Pancreas (tissue), 10 donors: ENCODE data around the gene TC2N. TPM values are rescaled to one million over a fixed set of nuclear protein-coding genes. Genes with fewer than 3 reads are reported as not detected.

Experiments
- ATAC-seq, 4 donors: fragments of 200-7000 bp; cut with Tn5 transposase; one replicate each; pipeline versions ENCODE4 v1.8.0 to v1.9.1; 2020; ENCODE audit warnings: mild to moderate bottlenecking in 4 of 4, moderate library complexity in 4 of 4
- DNase-seq, 6 donors: peaks; one replicate each; pipeline ENCODE4 v3.0.0-alpha.2; 2020
- FAIRE-seq: peaks from 2 replicates; lab custom pipeline; 2012; peaks lifted over from hg19 to GRCh38; lab: Jason Lieb, UNC
- H3K27ac ChIP-seq, 4 donors: fragments of 200-600 bp; sonication (generic); 1 replicate in 3 of 4; 2 replicates in 1 of 4; pipeline versions ENCODE4 v1.5.0 to v1.8.0; 2020
- H3K27me3 ChIP-seq, 4 donors: fragments of 200-600 bp; one replicate each; pipeline ENCODE4 v1.8.0; 2021
- H3K36me3 ChIP-seq, 3 donors: fragments of 200-600 bp; sonication (generic) in 1 of 3; one replicate each; pipeline versions ENCODE4 v1.5.0 to v1.8.0; 2020 to 2021
- H3K4me1 ChIP-seq, 3 donors: fragments of 200-600 bp; one replicate each; pipeline ENCODE4 v1.8.0; 2021
- H3K4me3 ChIP-seq, 4 donors: fragments of 200-600 bp; sonication (generic) in 2 of 4; one replicate each; pipeline versions ENCODE4 v1.5.0 to v1.8.0; 2020 to 2021
- H3K9me3 ChIP-seq, 4 donors: fragments of 200-600 bp; one replicate each; pipeline ENCODE4 v1.8.0; 2021
- CTCF ChIP-seq, 4 donors: fragments of 200-600 bp; sonication (generic) in 3 of 4; IDR thresholded peaks; one replicate each; pipeline versions ENCODE4 v1.5.0 to v1.8.0; 2021; ENCODE audit warnings: antibody characterized with exemption in 4 of 4
- WGBS, 2 donors: extraction: QIAGEN DNeasy Blood & Tissue Kit; methylation state at CpG; one replicate each; pipeline ENCODE4 v1.1.7; 2013; 5-methylcytosine and 5-hydroxymethylcytosine counted together
- intact Hi-C, 3 donors: fragments of 100-400 bp; cut with DNase I; formaldehyde crosslinking; loops; one replicate each; pipeline versions ENCODE4 v1.11.1 to v1.14.2; 2022
- polyA plus RNA-seq, 2 donors: library from polyadenylated mRNA; stranded (reverse); fragments of 200-250 nt; gene quantifications; one replicate each; pipeline ENCODE4 v1.2.3, GENCODE V29; 2013
- total RNA-seq, 6 donors: library from RNA; stranded (reverse); fragmentation: NEBNext Ultra II Directional in 4 of 6; extraction: Animal tissue kit (Norgen Biotek cat#: 25700) in 4 of 6; gene quantifications; one replicate each; pipeline versions ENCODE4 v1.2.1 to v1.2.4, GENCODE V29; 2021 to 2023
- donor health status: healthy with polysubstance abuse.
- donor health status: DM: no; HTN: no; CAD: no; lungs with moderate emphysema.
- donor health status: DM: no; HTN: no; CAD: no.
- donor health status: control.
- donor health status: control.
- donor health status: Bipolar disorder and iron deficiency.
- donor health status: DM: yes; HTN: yes; CAD: no.
- donor health status: DM: no; HTN: no; CAD: no.
- donor health status: DM: no; HTN: no; CAD: no.
- donor health status: DM: yes; HTN: yes; CAD: no.

The TC2N gene
- total and polyA plus RNA-seq, 8 donors: 23.9 to 215 (median 112) TPM

- Histone ChIP-seq H3K27me3 (no peaks in the 10 kb centered on the region), H3K4me3 (no peak overlapping the region), H3K36me3 (no peaks in the 10 kb centered on the region), H3K4me1 (peaks cover 0 to 13% (median 4%) of the 10 kb centered on the region in 3 donors), H3K27ac (no peak overlapping the region), H3K9me3 (no peaks in the 10 kb centered on the region)
- ATAC-seq (no peak), FAIRE-seq (no peak), DNase-seq (no peak)
- WGBS, 2 donors: 94 to 96% methylated on average over 2 of the region's 2 CpGs
- intact Hi-C loops: no loop called here
- TF ChIP-seq CTCF (IDR thresholded peaks at IDR 0.05): no peak
These were observed 9.7 kb downstream of the TC2N start for GRCh38 chr14:91857614-91858013.

- WGBS, 2 donors: 69 to 84% methylated on average over 2 of the region's 2 CpGs
- ATAC-seq: no peak
- Histone ChIP-seq H3K27me3 (no peaks in the 10 kb centered on the region), H3K27ac (no peak overlapping the region), H3K4me1 (peaks cover 0 to 13% (median 4%) of the 10 kb centered on the region in 3 donors), H3K36me3 (no peaks in the 10 kb centered on the region), H3K9me3 (no peaks in the 10 kb centered on the region), H3K4me3 (no peak overlapping the region)
- no peak for FAIRE-seq
- no peak for TF ChIP-seq CTCF (IDR thresholded peaks at IDR 0.05)
- DNase-seq: no peak
- intact Hi-C loops: no loop called here
These were observed 12.9 kb downstream of the TC2N start for GRCh38 chr14:91854327-91854934.

- intact Hi-C loops: no loop called here
- Histone ChIP-seq H3K4me1 (peaks cover 0 to 4% (median 4%) of the 10 kb centered on the region in 3 donors), H3K9me3 (no peaks in the 10 kb centered on the region), H3K27me3 (no peaks in the 10 kb centered on the region), H3K36me3 (no peaks in the 10 kb centered on the region), H3K4me3 (no peak overlapping the region), H3K27ac (no peak overlapping the region)
- ATAC-seq (no peak), FAIRE-seq (no peak), DNase-seq (no peak)
- no peak for TF ChIP-seq CTCF (IDR thresholded peaks at IDR 0.05)
- WGBS, 2 donors: 42 to 43% methylated on average over 1 of the region's 1 CpG
These were observed 15.8 kb downstream of the TC2N start for GRCh38 chr14:91851563-91851962.

- Histone ChIP-seq H3K4me3 (no peak overlapping the region), H3K36me3 (no peaks in the 10 kb centered on the region), H3K9me3 (no peaks in the 10 kb centered on the region), H3K4me1 (no peaks in the 10 kb centered on the region), H3K27me3 (no peaks in the 10 kb centered on the region), H3K27ac (no peak overlapping the region)
- ATAC-seq: no peak
- TF ChIP-seq CTCF (IDR thresholded peaks at IDR 0.05): no peak
- intact Hi-C loops: no loop called here
- FAIRE-seq: no peak
- WGBS, 2 donors: 74 to 76% methylated on average over 4 of the region's 4 CpGs
- no peak for DNase-seq
These were observed 18.8 kb downstream of the TC2N start for GRCh38 chr14:91848504-91849001.

- DNase-seq (no peak), FAIRE-seq (no peak), ATAC-seq (no peak)
- no peak for TF ChIP-seq CTCF (IDR thresholded peaks at IDR 0.05)
- H3K9me3 ChIP-seq: no peaks in the 10 kb centered on the region
- H3K4me1 ChIP-seq: no peaks in the 10 kb centered on the region
- intact Hi-C loops: no loop called here
- no peak overlapping the region for H3K4me3 ChIP-seq
- no peaks in the 10 kb centered on the region for H3K27me3 ChIP-seq
- 89 to 92% methylated on average over 1 of the region's 1 CpG for WGBS, 2 donors
- no peak overlapping the region for H3K27ac ChIP-seq
- H3K36me3 ChIP-seq: no peaks in the 10 kb centered on the region
These were observed 19.6 kb downstream of the TC2N start for GRCh38 chr14:91847693-91848092.
